Liver (tissue), 9 donors: Measurements from ENCODE around the gene GCNT3. TPM values are rescaled to one million over a fixed set of nuclear protein-coding genes. Genes with fewer than 3 reads are reported as not detected.

Experiments
- DNase-seq: peaks from one replicate; pipeline ENCODE4 v3.0.0-alpha.2; 2017; ENCODE audit warnings: low spot score
- H3K27ac ChIP-seq, 2 donors: one replicate each; pipeline ENCODE4 v1.7.0; 2013; ENCODE audit warnings: inconsistent platforms in 2 of 2, low read length in 2 of 2, control low read depth in 1 of 2, low read depth in 1 of 2, mild to moderate bottlenecking in 1 of 2
- H3K27me3 ChIP-seq, 4 donors: one replicate each; pipeline versions ENCODE4 v1.6.1 to v1.7.0; 2013; ENCODE audit warnings: low read length in 3 of 4, inconsistent platforms in 1 of 4, mild to moderate bottlenecking in 1 of 4, moderate library complexity in 1 of 4; ENCODE audit not compliant: control insufficient read depth in 4 of 4, insufficient read depth in 4 of 4
- H3K36me3 ChIP-seq, 4 donors: one replicate each; pipeline versions ENCODE4 v1.6.1 to v1.7.0; 2013; ENCODE audit warnings: low read length in 3 of 4, mild to moderate bottlenecking in 3 of 4, low read depth in 1 of 4, moderate library complexity in 1 of 4; ENCODE audit not compliant: control insufficient read depth in 4 of 4, insufficient read depth in 3 of 4
- H3K4me1 ChIP-seq, 4 donors: one replicate each; pipeline versions ENCODE4 v1.6.1 to v1.7.0; 2013; ENCODE audit warnings: low read length in 3 of 4, mild to moderate bottlenecking in 3 of 4, moderate library complexity in 1 of 4; ENCODE audit not compliant: control insufficient read depth in 4 of 4, insufficient read depth in 4 of 4
- H3K4me3 ChIP-seq, 3 donors: one replicate each; pipeline versions ENCODE4 v1.6.1 to v1.7.0; 2013; ENCODE audit warnings: low read length in 3 of 3, control low read depth in 1 of 3, low read depth in 1 of 3, mild to moderate bottlenecking in 1 of 3
- H3K9ac ChIP-seq, 2 donors: one replicate each; pipeline ENCODE4 v1.7.0; 2013; ENCODE audit warnings: low read length in 2 of 2, mild to moderate bottlenecking in 2 of 2, moderate library complexity in 2 of 2, control low read depth in 1 of 2, low read depth in 1 of 2
- H3K9me3 ChIP-seq, 4 donors: one replicate each; pipeline versions ENCODE4 v1.6.1 to v1.7.0; 2013; ENCODE audit warnings: low read length in 3 of 4; ENCODE audit not compliant: control insufficient read depth in 4 of 4
- EGR1 ChIP-seq, 2 donors: IDR thresholded peaks; 2 replicates each; pipeline ENCODE4 v1.6.1; 2016 to 2018; ENCODE audit warnings: antibody characterized with exemption in 2 of 2, low read depth in 2 of 2
- FOXA1 ChIP-seq: IDR thresholded peaks from 2 replicates; pipeline ENCODE4 v1.6.1; 2016; ENCODE audit warnings: antibody characterized with exemption
- FOXA2 ChIP-seq: IDR thresholded peaks from 2 replicates; pipeline ENCODE4 v1.6.1; 2016; ENCODE audit warnings: antibody characterized with exemption
- GABPA ChIP-seq, 2 donors: IDR thresholded peaks in 1 of 2; conservative IDR thresholded peaks in 1 of 2; 2 replicates each; pipeline ENCODE4 v1.6.1; 2016; ENCODE audit warnings: antibody characterized with exemption in 2 of 2, mild to moderate bottlenecking in 1 of 2, moderate library complexity in 1 of 2
- HNF4A ChIP-seq, 2 donors: conservative IDR thresholded peaks; 2 replicates each; pipeline ENCODE4 v1.6.1; 2016; ENCODE audit warnings: antibody characterized with exemption in 2 of 2, mild to moderate bottlenecking in 2 of 2
- HNF4G ChIP-seq: IDR thresholded peaks from 2 replicates; pipeline ENCODE4 v1.6.1; 2016; ENCODE audit warnings: antibody characterized with exemption
- MAX ChIP-seq: IDR thresholded peaks from 2 replicates; pipeline ENCODE4 v1.6.1; 2016; ENCODE audit warnings: antibody characterized with exemption
- RAD21 ChIP-seq, 2 donors: IDR thresholded peaks; 2 replicates each; pipeline ENCODE4 v1.6.1; 2016; ENCODE audit warnings: antibody characterized with exemption in 2 of 2, mild to moderate bottlenecking in 2 of 2
- RXRA ChIP-seq, 2 donors: IDR thresholded peaks; 2 replicates each; pipeline ENCODE4 v1.6.1; 2017 to 2018; ENCODE audit warnings: antibody characterized with exemption in 2 of 2, mild to moderate bottlenecking in 1 of 2
- SP1 ChIP-seq: IDR thresholded peaks from 2 replicates; pipeline ENCODE4 v1.6.1; 2018; ENCODE audit warnings: antibody characterized with exemption, mild to moderate bottlenecking
- YY1 ChIP-seq: IDR thresholded peaks from 2 replicates; pipeline ENCODE4 v1.6.1; 2016; ENCODE audit warnings: antibody characterized with exemption, mild to moderate bottlenecking
- WGBS: extraction: QIAGEN DNeasy Blood & Tissue Kit; methylation state at CpG from one replicate; pipeline ENCODE4 v1.1.7; 2013; 5-methylcytosine and 5-hydroxymethylcytosine counted together
- polyA plus RNA-seq, 2 donors: library from polyadenylated mRNA; stranded (reverse) in 1 of 2; unstranded in 1 of 2; fragments of 200-250 nt in 1 of 2; fragments of >200 nt in 1 of 2; fragmentation: Nextera tagmentation in 1 of 2; extraction: Ambion mirVana in 1 of 2; gene quantifications; one replicate each; pipeline versions ENCODE4 v1.2.1 to v1.2.3, GENCODE V29; 2013 to 2015
- total RNA-seq, 2 donors: library from RNA; depleted of rRNA; stranded (reverse); fragments of >200 nt; gene quantifications; one replicate each; pipeline ENCODE4 v1.2.3, GENCODE V29; 2014
- TF ChIP-seq, protein P1 (sequence below): IDR thresholded peaks from 2 replicates; pipeline ENCODE4 v1.6.1; 2016; ENCODE audit warnings: antibody characterized with exemption
- TF ChIP-seq, protein P2 (sequence below): IDR thresholded peaks from 2 replicates; pipeline ENCODE4 v1.6.1; 2016; ENCODE audit warnings: antibody characterized with exemption, mild to moderate bottlenecking
- donor health status: healthy.
- donor health status: healthy.
- donor health status: healthy.
- donor health status: healthy.
- donor health status: healthy.

The GCNT3 gene
- total and polyA plus RNA-seq, 4 donors, result 0.14 to 0.37 TPM; not detected in 2

GRCh38 chr15:59615661-59616060 lies 4.1 kb downstream of the GCNT3 start:
- Histone ChIP-seq H3K27ac (no peak overlapping the region), H3K9me3 (no peaks in the 10 kb centered on the region), H3K36me3 (no peaks in the 10 kb centered on the region), H3K4me1 (peaks cover 0 to 3% (median 1%) of the 10 kb centered on the region in 4 donors), H3K4me3 (no peak overlapping the region), H3K27me3 (peaks cover 0 to 4% (median 0%) of the 10 kb centered on the region in 4 donors), H3K9ac (no peak overlapping the region)
- DNase-seq, result no peak
- 91% methylated on average over 5 of the region's 5 CpGs for WGBS
- TF ChIP-seq RXRA (IDR thresholded peaks at IDR 0.05), result no peak
- TF ChIP-seq MAX, result no peak

DNA sequence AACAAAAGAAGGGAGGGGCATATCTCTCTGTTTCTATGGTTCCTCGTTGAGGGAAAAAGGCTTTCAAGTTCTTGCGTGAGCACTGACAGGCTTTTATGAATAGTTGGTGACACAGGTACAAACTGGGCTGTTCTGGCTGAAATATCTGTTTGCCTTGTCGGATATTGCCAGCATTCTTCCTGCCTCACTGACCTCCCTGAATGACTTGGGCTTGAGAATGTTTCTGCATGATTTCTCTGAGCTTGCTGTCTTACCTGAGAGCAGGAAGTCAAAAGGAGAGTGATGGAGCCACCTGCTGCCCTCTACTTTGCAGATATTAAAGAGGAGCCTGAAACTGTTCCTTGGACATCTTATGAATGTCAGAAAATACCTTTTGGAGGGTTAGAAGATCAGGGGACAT lies 4.8 kb downstream of the GCNT3 start:
- Histone ChIP-seq H3K9me3 (no peaks in the 10 kb centered on the region), H3K4me3 (no peak overlapping the region), H3K36me3 (no peaks in the 10 kb centered on the region), H3K27ac (no peak overlapping the region), H3K27me3 (peaks cover 0 to 4% (median 0%) of the 10 kb centered on the region in 4 donors), H3K4me1 (peaks cover 0 to under 1% (median 0%) of the 10 kb centered on the region in 4 donors), H3K9ac (no peak overlapping the region)
- no peak for TF ChIP-seq MAX
- TF ChIP-seq, protein P1, sequence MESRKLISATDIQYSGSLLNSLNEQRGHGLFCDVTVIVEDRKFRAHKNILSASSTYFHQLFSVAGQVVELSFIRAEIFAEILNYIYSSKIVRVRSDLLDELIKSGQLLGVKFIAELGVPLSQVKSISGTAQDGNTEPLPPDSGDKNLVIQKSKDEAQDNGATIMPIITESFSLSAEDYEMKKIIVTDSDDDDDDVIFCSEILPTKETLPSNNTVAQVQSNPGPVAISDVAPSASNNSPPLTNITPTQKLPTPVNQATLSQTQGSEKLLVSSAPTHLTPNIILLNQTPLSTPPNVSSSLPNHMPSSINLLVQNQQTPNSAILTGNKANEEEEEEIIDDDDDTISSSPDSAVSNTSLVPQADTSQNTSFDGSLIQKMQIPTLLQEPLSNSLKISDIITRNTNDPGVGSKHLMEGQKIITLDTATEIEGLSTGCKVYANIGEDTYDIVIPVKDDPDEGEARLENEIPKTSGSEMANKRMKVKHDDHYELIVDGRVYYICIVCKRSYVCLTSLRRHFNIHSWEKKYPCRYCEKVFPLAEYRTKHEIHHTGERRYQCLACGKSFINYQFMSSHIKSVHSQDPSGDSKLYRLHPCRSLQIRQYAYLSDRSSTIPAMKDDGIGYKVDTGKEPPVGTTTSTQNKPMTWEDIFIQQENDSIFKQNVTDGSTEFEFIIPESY, result no peak
- TF ChIP-seq, protein P2, sequence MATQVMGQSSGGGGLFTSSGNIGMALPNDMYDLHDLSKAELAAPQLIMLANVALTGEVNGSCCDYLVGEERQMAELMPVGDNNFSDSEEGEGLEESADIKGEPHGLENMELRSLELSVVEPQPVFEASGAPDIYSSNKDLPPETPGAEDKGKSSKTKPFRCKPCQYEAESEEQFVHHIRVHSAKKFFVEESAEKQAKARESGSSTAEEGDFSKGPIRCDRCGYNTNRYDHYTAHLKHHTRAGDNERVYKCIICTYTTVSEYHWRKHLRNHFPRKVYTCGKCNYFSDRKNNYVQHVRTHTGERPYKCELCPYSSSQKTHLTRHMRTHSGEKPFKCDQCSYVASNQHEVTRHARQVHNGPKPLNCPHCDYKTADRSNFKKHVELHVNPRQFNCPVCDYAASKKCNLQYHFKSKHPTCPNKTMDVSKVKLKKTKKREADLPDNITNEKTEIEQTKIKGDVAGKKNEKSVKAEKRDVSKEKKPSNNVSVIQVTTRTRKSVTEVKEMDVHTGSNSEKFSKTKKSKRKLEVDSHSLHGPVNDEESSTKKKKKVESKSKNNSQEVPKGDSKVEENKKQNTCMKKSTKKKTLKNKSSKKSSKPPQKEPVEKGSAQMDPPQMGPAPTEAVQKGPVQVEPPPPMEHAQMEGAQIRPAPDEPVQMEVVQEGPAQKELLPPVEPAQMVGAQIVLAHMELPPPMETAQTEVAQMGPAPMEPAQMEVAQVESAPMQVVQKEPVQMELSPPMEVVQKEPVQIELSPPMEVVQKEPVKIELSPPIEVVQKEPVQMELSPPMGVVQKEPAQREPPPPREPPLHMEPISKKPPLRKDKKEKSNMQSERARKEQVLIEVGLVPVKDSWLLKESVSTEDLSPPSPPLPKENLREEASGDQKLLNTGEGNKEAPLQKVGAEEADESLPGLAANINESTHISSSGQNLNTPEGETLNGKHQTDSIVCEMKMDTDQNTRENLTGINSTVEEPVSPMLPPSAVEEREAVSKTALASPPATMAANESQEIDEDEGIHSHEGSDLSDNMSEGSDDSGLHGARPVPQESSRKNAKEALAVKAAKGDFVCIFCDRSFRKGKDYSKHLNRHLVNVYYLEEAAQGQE, result no peak
- no peak for TF ChIP-seq GABPA (IDR thresholded peaks at IDR 0.05 in 1 of 2, conservative IDR thresholded peaks at IDR 0.05 in 1 of 2)
- TF ChIP-seq SP1, result no peak
- TF ChIP-seq RAD21 (IDR thresholded peaks at IDR 0.05), result no peak
- no peak for TF ChIP-seq FOXA2
- no peak for TF ChIP-seq FOXA1
- TF ChIP-seq YY1, result no peak
- DNase-seq, result no peak
- 57% methylated on average over 3 of the region's 3 CpGs for WGBS

DNA sequence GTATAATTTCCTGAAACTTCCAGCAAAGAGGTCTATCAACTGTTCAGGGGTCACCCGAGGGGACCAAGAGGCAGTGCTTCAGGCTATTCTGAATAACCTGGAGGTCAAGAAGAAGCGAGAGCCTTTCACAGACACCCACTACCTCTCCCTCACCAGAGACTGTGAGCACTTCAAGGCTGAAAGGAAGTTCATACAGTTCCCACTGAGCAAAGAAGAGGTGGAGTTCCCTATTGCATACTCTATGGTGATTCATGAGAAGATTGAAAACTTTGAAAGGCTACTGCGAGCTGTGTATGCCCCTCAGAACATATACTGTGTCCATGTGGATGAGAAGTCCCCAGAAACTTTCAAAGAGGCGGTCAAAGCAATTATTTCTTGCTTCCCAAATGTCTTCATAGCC lies 6.8 kb downstream of the GCNT3 start:
- Histone ChIP-seq H3K27ac (no peak overlapping the region), H3K27me3 (peaks cover 0 to 4% (median 0%) of the 10 kb centered on the region in 4 donors), H3K4me1 (no peaks in the 10 kb centered on the region), H3K4me3 (no peak overlapping the region), H3K9me3 (no peaks in the 10 kb centered on the region), H3K36me3 (no peaks in the 10 kb centered on the region), H3K9ac (no peak overlapping the region)
- TF ChIP-seq HNF4A (conservative IDR thresholded peaks at IDR 0.05) (no peak), EGR1 (IDR thresholded peaks at IDR 0.05; ENCODE audit: low read depth in 2 of 2) (no peak), MAX (no peak), HNF4G (no peak)
- no peak for DNase-seq
- 81% methylated on average over 4 of the region's 4 CpGs for WGBS
